ENCODE measurements around the gene CROCC2. TPM values are rescaled to one million over a fixed set of nuclear protein-coding genes. Genes with fewer than 3 reads are reported as not detected.

Gene CROCC2
- total RNA-seq, 1 donor from 2014 or later, result 3.4 TPM

DNA sequence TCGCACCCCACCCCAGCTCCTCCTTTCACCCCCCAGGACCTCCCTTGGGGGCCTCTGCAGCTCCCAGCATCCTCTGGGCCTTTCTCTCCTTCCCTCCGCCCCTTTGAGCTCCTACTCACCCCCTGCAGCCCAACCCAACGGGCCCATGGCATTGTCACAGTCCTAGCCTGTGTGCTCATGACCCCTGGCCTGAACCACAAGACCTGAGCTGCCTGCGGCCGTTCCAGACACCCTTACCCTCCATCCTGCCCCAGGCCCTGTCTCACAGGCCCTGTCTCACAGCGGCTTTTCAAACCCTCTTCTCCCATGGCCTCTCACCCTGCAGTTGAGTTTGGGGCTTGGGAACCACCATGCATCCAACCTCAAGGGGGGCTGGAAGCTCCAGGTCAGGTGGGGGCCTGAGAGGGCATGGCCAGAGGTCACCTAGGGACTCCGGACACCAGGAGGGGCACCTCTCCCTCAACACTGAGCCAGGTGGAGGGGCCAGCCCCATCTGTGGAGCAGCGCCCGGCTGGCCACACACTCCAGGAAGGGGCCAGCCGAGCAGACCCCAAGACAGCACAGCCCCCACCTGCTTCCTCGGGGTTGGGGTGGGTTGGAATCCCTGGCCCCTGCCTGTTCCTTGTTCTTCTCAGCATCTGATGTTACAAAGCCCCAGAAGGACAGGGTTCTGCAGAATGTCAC lies 17.1 kb upstream of the CROCC2 start:
- peak; percentile 30 for DNase-seq
- H3K4me3 ChIP-seq, result no peak overlapping the region
- H3K27me3 ChIP-seq (ENCODE audit: low read depth), result no peaks in the 10 kb centered on the region
- intact Hi-C loops (cut with DNase I), result no loop called here
- H3K36me3 ChIP-seq, result no peaks in the 10 kb centered on the region
- TF ChIP-seq, protein P1, sequence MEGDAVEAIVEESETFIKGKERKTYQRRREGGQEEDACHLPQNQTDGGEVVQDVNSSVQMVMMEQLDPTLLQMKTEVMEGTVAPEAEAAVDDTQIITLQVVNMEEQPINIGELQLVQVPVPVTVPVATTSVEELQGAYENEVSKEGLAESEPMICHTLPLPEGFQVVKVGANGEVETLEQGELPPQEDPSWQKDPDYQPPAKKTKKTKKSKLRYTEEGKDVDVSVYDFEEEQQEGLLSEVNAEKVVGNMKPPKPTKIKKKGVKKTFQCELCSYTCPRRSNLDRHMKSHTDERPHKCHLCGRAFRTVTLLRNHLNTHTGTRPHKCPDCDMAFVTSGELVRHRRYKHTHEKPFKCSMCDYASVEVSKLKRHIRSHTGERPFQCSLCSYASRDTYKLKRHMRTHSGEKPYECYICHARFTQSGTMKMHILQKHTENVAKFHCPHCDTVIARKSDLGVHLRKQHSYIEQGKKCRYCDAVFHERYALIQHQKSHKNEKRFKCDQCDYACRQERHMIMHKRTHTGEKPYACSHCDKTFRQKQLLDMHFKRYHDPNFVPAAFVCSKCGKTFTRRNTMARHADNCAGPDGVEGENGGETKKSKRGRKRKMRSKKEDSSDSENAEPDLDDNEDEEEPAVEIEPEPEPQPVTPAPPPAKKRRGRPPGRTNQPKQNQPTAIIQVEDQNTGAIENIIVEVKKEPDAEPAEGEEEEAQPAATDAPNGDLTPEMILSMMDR (IDR thresholded peaks at IDR 0.05), result no peak
- no peaks in the 10 kb centered on the region for H3K9me3 ChIP-seq
- no peaks in the 10 kb centered on the region for H3K4me1 ChIP-seq
- no peak for ATAC-seq
- no peak overlapping the region for H3K27ac ChIP-seq

DNA sequence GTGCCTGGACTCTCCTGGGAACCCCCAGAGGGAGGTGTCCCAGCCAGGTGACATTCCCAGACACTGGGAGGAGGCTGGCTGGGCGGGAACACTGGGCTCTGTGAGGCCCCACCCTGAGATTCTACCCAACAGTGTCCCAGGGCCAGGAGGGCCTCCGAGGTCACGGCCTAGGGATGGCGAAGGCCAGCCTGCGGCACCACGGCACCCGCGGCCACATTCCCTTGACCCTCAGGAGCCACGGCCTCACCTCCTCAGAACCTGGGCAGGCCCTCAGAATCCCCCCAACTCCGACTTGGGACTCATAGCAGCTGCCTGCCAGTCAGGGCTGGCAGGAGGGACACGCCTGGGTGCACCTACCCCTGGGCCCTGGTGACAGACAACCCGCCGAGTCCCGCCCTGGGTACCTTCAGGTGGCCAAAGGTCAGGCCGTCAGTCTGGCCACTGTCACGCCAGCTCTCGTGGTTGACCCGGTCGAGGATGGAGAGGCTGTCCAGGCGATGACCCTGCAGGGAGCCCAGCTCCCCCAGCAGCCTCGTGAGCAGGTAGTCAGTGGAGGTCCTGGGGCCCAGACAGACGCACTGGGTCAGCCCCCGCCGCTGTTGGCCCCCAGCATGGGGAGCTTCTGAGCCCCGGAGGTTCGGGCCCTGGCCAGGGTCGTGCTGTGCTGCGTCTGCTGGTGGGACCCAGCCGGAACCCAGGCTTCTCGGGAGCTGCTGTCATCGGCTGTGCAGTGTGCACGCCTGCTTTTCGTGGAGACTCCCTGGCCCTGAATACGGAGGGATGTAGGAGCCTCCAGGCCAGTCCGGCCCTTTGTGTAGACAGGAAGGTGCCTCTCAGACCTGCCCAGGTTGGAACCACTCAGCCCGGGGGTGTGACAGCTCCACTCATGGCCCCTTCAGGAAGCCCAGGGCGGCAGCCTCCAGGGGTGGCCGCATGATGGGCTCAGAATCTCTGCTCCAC lies 16.3 kb upstream of the CROCC2 start:
- Histone ChIP-seq H3K9me3 (no peaks in the 10 kb centered on the region), H3K27ac (no peak overlapping the region), H3K4me3 (no peak overlapping the region), H3K27me3 (ENCODE audit: low read depth) (no peaks in the 10 kb centered on the region), H3K36me3 (no peaks in the 10 kb centered on the region), H3K4me1 (no peaks in the 10 kb centered on the region)
- DNase-seq (peak; percentile 43), ATAC-seq (no peak)
- TF ChIP-seq, protein P1 (IDR thresholded peaks at IDR 0.05), result no peak
- intact Hi-C loops (cut with DNase I), result no loop called here

DNA sequence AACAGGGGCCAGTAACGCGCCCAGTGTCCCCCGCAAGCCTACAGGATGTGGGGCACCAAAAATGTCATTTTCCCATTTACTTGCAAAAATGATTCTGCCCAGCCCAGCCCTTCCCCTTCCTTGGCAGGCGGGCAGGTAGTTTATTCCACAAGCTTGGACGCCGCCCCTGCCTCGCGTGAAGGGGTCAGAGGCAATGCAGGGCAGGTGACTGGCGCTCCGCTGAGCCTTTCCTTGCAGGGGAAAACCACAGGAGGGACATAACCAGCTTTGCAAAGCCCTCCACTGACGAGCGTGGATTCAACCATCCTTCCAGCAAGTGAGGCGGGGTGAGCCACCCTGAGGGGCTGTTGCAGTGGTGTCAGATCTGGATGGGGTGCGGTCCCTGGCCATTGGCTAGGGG lies 15.4 kb upstream of the CROCC2 start:
- Histone ChIP-seq H3K27me3 (ENCODE audit: low read depth) (no peaks in the 10 kb centered on the region), H3K27ac (no peak overlapping the region), H3K36me3 (no peaks in the 10 kb centered on the region), H3K4me3 (no peak overlapping the region), H3K4me1 (no peaks in the 10 kb centered on the region), H3K9me3 (no peaks in the 10 kb centered on the region)
- intact Hi-C loops (cut with DNase I), result no loop called here
- ATAC-seq, result no peak
- peak; percentile 37 for DNase-seq
- TF ChIP-seq, protein P1 (IDR thresholded peaks at IDR 0.05), result no peak

DNA sequence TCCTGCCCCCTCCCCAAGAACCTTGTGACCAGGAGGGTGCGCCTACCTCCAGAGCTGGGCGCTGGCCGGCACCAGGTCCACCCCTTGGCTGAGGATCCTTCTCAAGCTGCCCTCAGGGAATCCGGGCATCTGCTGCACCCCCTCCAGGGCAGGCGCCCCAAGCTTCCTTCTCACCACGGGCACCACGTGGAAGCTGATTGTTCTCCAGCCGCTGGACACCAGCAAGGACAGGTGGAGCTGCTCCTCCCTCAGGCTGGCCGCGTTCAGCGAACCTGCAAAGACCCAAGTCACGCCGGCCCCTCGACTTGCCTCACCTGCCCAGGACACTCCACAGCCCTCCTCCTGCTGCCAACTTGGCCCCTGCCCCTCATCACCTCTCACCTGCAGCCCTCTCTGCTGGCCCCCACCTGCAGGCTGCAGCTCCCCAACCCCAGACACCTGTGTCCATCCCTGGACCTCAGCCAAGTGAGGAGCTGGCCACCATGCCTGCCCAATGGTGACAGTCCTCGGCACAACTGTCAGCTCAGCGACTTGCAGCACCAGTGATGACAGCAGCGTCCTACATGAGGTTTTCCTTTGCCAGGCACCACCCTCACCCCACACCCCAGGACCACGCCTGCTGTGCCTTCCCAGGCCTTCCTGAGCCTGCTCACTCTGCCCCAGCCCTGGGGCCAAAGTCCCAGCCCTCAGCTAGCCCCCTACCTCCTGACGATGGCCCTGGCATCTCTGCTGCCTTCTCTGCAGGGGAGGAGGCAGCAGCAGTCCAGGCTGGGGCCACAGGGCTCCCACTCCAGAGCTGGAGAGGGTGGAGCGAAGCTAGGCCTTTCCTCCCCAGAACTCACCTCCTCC lies 14.4 kb upstream of the CROCC2 start:
- Histone ChIP-seq H3K4me1 (peaks cover 5% of the 10 kb centered on the region), H3K27me3 (ENCODE audit: low read depth) (no peaks in the 10 kb centered on the region), H3K4me3 (no peak overlapping the region), H3K9me3 (no peaks in the 10 kb centered on the region), H3K27ac (no peak overlapping the region), H3K36me3 (no peaks in the 10 kb centered on the region)
- TF ChIP-seq, protein P1 (IDR thresholded peaks at IDR 0.05), result no peak
- intact Hi-C loops (cut with DNase I), result no loop called here
- DNase-seq (no peak), ATAC-seq (no peak)

DNA sequence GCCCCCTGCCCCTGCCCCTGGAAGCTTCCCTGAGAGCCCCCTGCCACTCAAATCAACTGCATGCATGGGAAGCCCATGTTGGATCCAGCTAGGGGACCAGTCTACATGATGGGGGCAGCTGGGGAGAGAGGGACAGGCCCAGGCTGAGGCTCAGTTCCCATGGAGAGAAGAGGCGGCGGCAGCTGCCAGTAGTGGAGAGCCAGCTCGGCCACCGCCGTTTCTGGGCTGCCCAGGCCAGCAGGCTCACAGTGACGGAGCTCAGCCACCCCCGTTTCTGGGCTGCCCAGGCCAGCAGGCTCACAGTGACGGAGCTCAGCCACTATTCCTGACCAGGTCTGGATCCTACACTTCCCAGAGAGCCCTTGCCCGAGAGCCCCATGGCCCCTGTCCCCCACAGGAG lies 13.8 kb upstream of the CROCC2 start:
- H3K4me1 ChIP-seq, result peaks cover 5% of the 10 kb centered on the region
- no peak overlapping the region for H3K27ac ChIP-seq
- ATAC-seq (no peak), DNase-seq (no peak)
- intact Hi-C loops (cut with DNase I), result no loop called here
- H3K27me3 ChIP-seq (ENCODE audit: low read depth), result no peaks in the 10 kb centered on the region
- no peak overlapping the region for H3K4me3 ChIP-seq
- H3K36me3 ChIP-seq, result no peaks in the 10 kb centered on the region
- no peaks in the 10 kb centered on the region for H3K9me3 ChIP-seq
- TF ChIP-seq, protein P1 (IDR thresholded peaks at IDR 0.05), result no peak

Measured in lower lobe of right lung (tissue), 2 donors.